SK-N-SH (cell line): ENCODE data around the gene SEMA3D. TPM values are rescaled to one million over a fixed set of nuclear protein-coding genes. Genes with fewer than 3 reads are reported as not detected.

Source experiments
- CTCF ChIA-PET: fragments of 300-600, 350-600 bp; formaldehyde crosslinking; extraction: SDS; loops from one replicate; lab custom pipeline; 2021; lab: Yijun Ruan, JAX
- POLR2A ChIA-PET: fragments of 350-600 bp; sonication (Branson Sonifier 250); formaldehyde crosslinking; extraction: SDS; loops from one replicate; lab custom pipeline; 2020; ENCODE audit warnings: antibody characterized with exemption, inconsistent platforms; lab: Yijun Ruan, JAX
- DNase-seq: peaks from one replicate; pipeline ENCODE4 v3.0.0; 2012
- H2AFZ ChIP-seq: fragments of 200-600 bp; sonication (generic); 2 replicates; pipeline ENCODE4 v1.8.1; 2016; ENCODE audit warnings: antibody characterized with exemption, mild to moderate bottlenecking, low read depth
- H3F3A ChIP-seq: fragments of 200-600 bp; sonication (generic); replicated peaks from 2 replicates; pipeline ENCODE3; 2016; ENCODE audit warnings: antibody characterized with exemption, mild to moderate bottlenecking; ENCODE audit not compliant: insufficient read depth
- H3K27ac ChIP-seq, 2 experiments: fragments of 200-500 bp in 1 of 2; fragments of 200-600 bp in 1 of 2; sonication (Bioruptor generic) in 1 of 2; sonication (generic), shearing (Covaris generic) in 1 of 2; 2 replicates each; pipeline versions ENCODE4 v1.5.1 to v1.6.1; 2014 to 2016; ENCODE audit warnings: low read depth in 2 of 2, inconsistent platforms in 1 of 2, low read length in 1 of 2, mild to moderate bottlenecking in 1 of 2, mixed read lengths in 1 of 2
- H3K27me3 ChIP-seq: fragments of 200-600 bp; sonication (generic), shearing (Covaris generic); 2 replicates; pipeline ENCODE4 v1.6.1; 2016; ENCODE audit warnings: mixed run types; ENCODE audit not compliant: insufficient read depth
- H3K36me3 ChIP-seq, 2 experiments: fragments of 200-500 bp in 1 of 2; fragments of 200-600 bp in 1 of 2; sonication (Bioruptor generic) in 1 of 2; sonication (generic) in 1 of 2; replicated peaks in 1 of 2; 2 replicates each; pipeline versions ENCODE3 to v1.5.1; 2014 to 2016; ENCODE audit warnings: low read length in 1 of 2, mild to moderate bottlenecking in 1 of 2; ENCODE audit not compliant: insufficient read depth in 2 of 2, control insufficient read depth in 1 of 2
- H3K4me1 ChIP-seq, 2 experiments: fragments of 200-500 bp in 1 of 2; fragments of 200-600 bp in 1 of 2; sonication (Bioruptor generic) in 1 of 2; sonication (generic), shearing (Covaris generic) in 1 of 2; 2 replicates each; pipeline versions ENCODE4 v1.5.1 to v1.6.1; 2014 to 2016; ENCODE audit warnings: low read depth in 1 of 2, low read length in 1 of 2, mixed run types in 1 of 2; ENCODE audit not compliant: insufficient read depth in 2 of 2, control insufficient read depth in 1 of 2
- H3K4me2 ChIP-seq: fragments of 200-600 bp; sonication (generic), shearing (Covaris generic); 2 replicates; pipeline ENCODE4 v1.6.1; 2017; ENCODE audit warnings: mixed run types
- H3K4me3 ChIP-seq, 2 experiments: fragments of 200-500 bp in 1 of 2; fragments of 200-600 bp in 1 of 2; sonication (Bioruptor generic) in 1 of 2; sonication (generic), shearing (Covaris generic) in 1 of 2; 2 replicates each; pipeline versions ENCODE4 v1.5.1 to v1.8.1; 2014 to 2016; ENCODE audit warnings: low read depth in 2 of 2, inconsistent platforms in 1 of 2, low read length in 1 of 2, mild to moderate bottlenecking in 1 of 2, mixed read lengths in 1 of 2, moderate library complexity in 1 of 2
- H3K79me2 ChIP-seq: fragments of 200-600 bp; sonication (generic); 2 replicates; pipeline ENCODE4 v1.8.1; 2017; ENCODE audit warnings: mild to moderate bottlenecking; ENCODE audit not compliant: insufficient read depth
- H3K9ac ChIP-seq: fragments of 200-600 bp; sonication (generic); 2 replicates; pipeline ENCODE4 v1.6.1; 2017; ENCODE audit warnings: mixed run types
- H3K9me2 ChIP-seq: fragments of 200-600 bp; sonication (generic); 2 replicates; pipeline ENCODE4 v1.6.1; 2017; ENCODE audit warnings: mixed run types
- H3K9me3 ChIP-seq: fragments of 200-600 bp; sonication (generic); 2 replicates; pipeline ENCODE4 v1.6.1; 2017; ENCODE audit warnings: mixed run types, mild to moderate bottlenecking, moderate library complexity
- H4K20me1 ChIP-seq: fragments of 200-600 bp; sonication (generic); 2 replicates; pipeline ENCODE4 v1.6.1; 2017; ENCODE audit warnings: mild to moderate bottlenecking, mixed run types; ENCODE audit not compliant: insufficient read depth
- CHD2 ChIP-seq: fragments of 150-350 bp; IDR thresholded peaks from 2 replicates; pipeline ENCODE4 v1.6.1; 2018; ENCODE audit warnings: low read length; ENCODE audit not compliant: partially characterized antibody
- CTCF ChIP-seq: fragments of 200-600 bp; sonication (generic); IDR thresholded peaks from 2 replicates; pipeline ENCODE4 v1.6.1; 2017; ENCODE audit warnings: antibody characterized with exemption, mild to moderate bottlenecking, moderate library complexity
- ELF1 ChIP-seq: IDR thresholded peaks from 2 replicates; pipeline ENCODE4 v1.4.0; 2012
- EZH2phosphoT487 ChIP-seq: fragments of 200-600 bp; sonication (generic); IDR thresholded peaks from 2 replicates; pipeline ENCODE4 v1.6.1; 2017; ENCODE audit warnings: low read depth, mixed run types, mild to moderate bottlenecking, antibody characterized with exemption, moderate library complexity, borderline replicate concordance
- FOSL2 ChIP-seq: IDR thresholded peaks from 2 replicates; pipeline ENCODE4 v1.4.0; 2012; ENCODE audit warnings: low read depth, mild to moderate bottlenecking, moderate library complexity, borderline replicate concordance
- GABPA ChIP-seq: IDR thresholded peaks from 2 replicates; pipeline ENCODE4 v1.4.0; 2012; ENCODE audit warnings: low read depth, mild to moderate bottlenecking
- GATA2 ChIP-seq: sonication (generic); formaldehyde crosslinking; IDR thresholded peaks from 2 replicates; pipeline ENCODE4 v1.5.0; 2020; ENCODE audit warnings: mild to moderate bottlenecking, missing genetic modification reagents
- JUND ChIP-seq: IDR thresholded peaks from 2 replicates; pipeline ENCODE4 v1.4.0; 2012
- MEF2A ChIP-seq: IDR thresholded peaks from 2 replicates; pipeline ENCODE4 v1.4.0; 2012; ENCODE audit warnings: low read depth, borderline replicate concordance
- MXI1 ChIP-seq: IDR thresholded peaks from 2 replicates; pipeline ENCODE4 v1.6.1; 2012; ENCODE audit warnings: mild to moderate bottlenecking, low read depth, low read length, improper control_type of control experiment
- PBX3 ChIP-seq: IDR thresholded peaks from 2 replicates; pipeline ENCODE4; 2012
- RAD21 ChIP-seq: IDR thresholded peaks from 2 replicates; pipeline ENCODE4 v1.6.1; 2012; ENCODE audit warnings: mild to moderate bottlenecking, low read length
- REST ChIP-seq: IDR thresholded peaks from 2 replicates; pipeline ENCODE4 v1.6.1; 2012; ENCODE audit warnings: mild to moderate bottlenecking, low read depth, low read length, moderate library complexity
- SIN3A ChIP-seq: IDR thresholded peaks from 2 replicates; pipeline ENCODE4 v1.6.1; 2012; ENCODE audit warnings: low read depth, mild to moderate bottlenecking, low read length, moderate library complexity, borderline replicate concordance
- TCF12 ChIP-seq: IDR thresholded peaks from 2 replicates; pipeline ENCODE4 v1.4.0; 2012
- TEAD4 ChIP-seq: IDR thresholded peaks from 2 replicates; pipeline ENCODE4 v1.4.0; 2012; ENCODE audit warnings: mild to moderate bottlenecking, borderline replicate concordance; ENCODE audit not compliant: insufficient read depth
- USF2 ChIP-seq: fragments of 150-350 bp; IDR thresholded peaks from 2 replicates; pipeline ENCODE4 v1.6.1; 2017; ENCODE audit warnings: antibody characterized with exemption, low read length, low read depth, borderline replicate concordance
- YY1 ChIP-seq: IDR thresholded peaks from 2 replicates; pipeline ENCODE4 v1.4.0; 2012; ENCODE audit warnings: low read depth, mild to moderate bottlenecking
- ZBTB33 ChIP-seq: IDR thresholded peaks from 2 replicates; pipeline ENCODE4 v1.4.0; 2012; ENCODE audit warnings: low read depth, borderline replicate concordance
- WGBS: methylation state at CpG from one replicate; pipeline ENCODE4 v1.1.6; 2017; ENCODE audit warnings: low lambda C conversion rate; 5-methylcytosine and 5-hydroxymethylcytosine counted together
- polyA plus RNA-seq, 3 experiments: library from polyadenylated mRNA; depleted of rRNA; stranded (reverse); fragments of >200 nt; gene quantifications; 2 replicates each; pipeline ENCODE4 v1.2.3, GENCODE V29; 2012
- TF ChIP-seq, protein P1 (sequence below): IDR thresholded peaks from 2 replicates; pipeline ENCODE4 v1.4.0; 2012; ENCODE audit warnings: low read depth, borderline replicate concordance

SEMA3D gene
- polyA plus RNA-seq, 1 of the 3 experiments (the other 2 are of a cell fraction): 30.1 TPM

- H3K9me2 ChIP-seq: no peaks in the 10 kb centered on the region
- H4K20me1 ChIP-seq: no peaks in the 10 kb centered on the region
- H3F3A ChIP-seq: no peaks in the 10 kb centered on the region
- TF ChIP-seq GATA2 (CRISPR knock-in tag): no peak
- no peak for TF ChIP-seq ZBTB33
- TF ChIP-seq USF2: no peak
- TF ChIP-seq FOSL2: no peak
- no peak for TF ChIP-seq YY1
- TF ChIP-seq, protein P1, sequence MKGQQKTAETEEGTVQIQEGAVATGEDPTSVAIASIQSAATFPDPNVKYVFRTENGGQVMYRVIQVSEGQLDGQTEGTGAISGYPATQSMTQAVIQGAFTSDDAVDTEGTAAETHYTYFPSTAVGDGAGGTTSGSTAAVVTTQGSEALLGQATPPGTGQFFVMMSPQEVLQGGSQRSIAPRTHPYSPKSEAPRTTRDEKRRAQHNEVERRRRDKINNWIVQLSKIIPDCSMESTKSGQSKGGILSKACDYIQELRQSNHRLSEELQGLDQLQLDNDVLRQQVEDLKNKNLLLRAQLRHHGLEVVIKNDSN: no peak
- no peak for TF ChIP-seq REST
- no peak for TF ChIP-seq PBX3
- TF ChIP-seq CHD2: no peak
- TF ChIP-seq ELF1: no peak
- no peak for TF ChIP-seq GABPA
- no peak for TF ChIP-seq MXI1
- TF ChIP-seq EZH2phosphoT487: no peak
- no peak for TF ChIP-seq JUND
- no peak for TF ChIP-seq RAD21
- TF ChIP-seq TCF12: no peak
- no peak for TF ChIP-seq MEF2A
- no peak for TF ChIP-seq SIN3A
- TF ChIP-seq CTCF: no peak
- TF ChIP-seq TEAD4: no peak
- no peak overlapping the region for H3K4me3 ChIP-seq
- H2AFZ ChIP-seq: no peak overlapping the region
- CTCF ChIA-PET: interaction anchor here (0.7 to 1.3 kb wide), 2 partner anchors 777 to 1080 kb away, joined by 3 to 7 read pairs; no protein-coding TSS in a partner anchor
- H3K4me1 ChIP-seq: no peaks in the 10 kb centered on the region; a peak in 2 of 4 replicates
- H3K9ac ChIP-seq: no peak overlapping the region
- no peaks in the 10 kb centered on the region for H3K9me3 ChIP-seq
- H3K27me3 ChIP-seq: no peaks in the 10 kb centered on the region
- no peak for DNase-seq
- WGBS: 85% methylated on average over 1 of the region's 1 CpG
- no peaks in the 10 kb centered on the region for H3K79me2 ChIP-seq
- H3K4me2 ChIP-seq: no peak overlapping the region
- H3K36me3 ChIP-seq: peaks cover 0 to 34% of the 10 kb centered on the region in 2 experiments
- POLR2A ChIA-PET: no interaction called here
- H3K27ac ChIP-seq: no peak overlapping the region
These were observed 170.6 kb downstream of the SEMA3D start for GRCh38 chr7:85016286-85016685.
